SHP77 (cell line): ENCODE results near the gene RNU1-3.

ENCODE experiments used
- DNase-seq, 2 experiments: peaks; one replicate each; lab custom pipeline; 2025; lab: John Stamatoyannopoulos, UW

Gene RNU1-3

DNA sequence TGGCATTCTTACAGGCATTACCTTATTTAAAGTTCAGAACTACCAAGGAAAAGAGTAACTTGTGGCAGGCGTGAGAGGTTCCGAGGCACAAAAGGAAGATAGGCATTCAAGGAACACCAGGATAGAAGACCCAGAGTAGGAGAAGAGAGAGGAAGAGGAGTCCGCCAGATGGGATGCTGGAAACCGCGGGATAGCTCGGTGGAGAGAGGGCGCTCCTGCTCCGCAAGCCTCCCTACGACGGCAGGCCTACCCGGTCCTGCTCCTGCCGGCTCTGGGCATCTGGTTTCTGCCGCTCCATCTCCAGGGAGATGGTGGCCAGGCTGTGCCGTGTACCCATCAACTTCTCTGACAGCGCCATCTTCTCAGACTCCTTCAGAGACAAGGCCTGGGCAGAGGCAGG lies 48.0 kb downstream of the RNU1-3 start:
- no peak for DNase-seq

DNA sequence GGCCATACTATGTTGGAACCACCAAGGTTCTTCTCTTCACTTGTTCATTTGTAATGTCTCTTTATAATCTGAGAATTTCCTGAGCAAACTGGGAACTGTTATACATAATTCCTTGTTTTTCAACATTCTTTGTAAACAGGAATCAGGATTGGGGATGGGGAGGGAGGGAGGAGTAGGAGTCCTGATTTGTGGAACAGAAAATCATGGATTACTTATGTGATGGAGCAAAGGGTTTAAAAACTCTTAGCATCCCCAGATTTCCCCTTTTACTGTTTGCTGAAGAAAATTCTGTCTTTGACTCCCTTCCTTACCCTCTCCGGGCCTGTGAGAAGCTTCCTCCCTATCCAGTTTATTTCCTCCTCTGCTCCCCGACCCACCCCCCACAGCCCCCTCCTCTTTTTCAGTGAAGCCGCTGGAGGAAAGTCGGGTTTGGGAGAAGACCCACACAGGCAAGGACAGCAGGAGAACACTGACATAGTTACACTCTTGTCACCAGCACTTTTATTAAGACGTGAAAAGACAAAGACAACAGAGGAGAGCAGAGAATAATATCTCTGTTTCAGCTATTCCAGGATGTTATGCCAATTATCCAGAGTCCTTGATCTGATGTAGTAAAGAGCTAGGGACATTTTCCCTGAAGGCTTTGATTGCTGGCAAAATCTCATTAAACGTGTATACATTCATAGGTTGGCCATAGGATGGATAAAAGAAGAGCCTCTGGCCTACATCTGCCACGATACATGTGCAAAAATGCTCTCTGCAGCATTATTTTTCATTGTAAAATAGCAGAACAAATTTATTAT lies 48.8 kb downstream of the RNU1-3 start:
- DNase-seq, result no peak

DNA sequence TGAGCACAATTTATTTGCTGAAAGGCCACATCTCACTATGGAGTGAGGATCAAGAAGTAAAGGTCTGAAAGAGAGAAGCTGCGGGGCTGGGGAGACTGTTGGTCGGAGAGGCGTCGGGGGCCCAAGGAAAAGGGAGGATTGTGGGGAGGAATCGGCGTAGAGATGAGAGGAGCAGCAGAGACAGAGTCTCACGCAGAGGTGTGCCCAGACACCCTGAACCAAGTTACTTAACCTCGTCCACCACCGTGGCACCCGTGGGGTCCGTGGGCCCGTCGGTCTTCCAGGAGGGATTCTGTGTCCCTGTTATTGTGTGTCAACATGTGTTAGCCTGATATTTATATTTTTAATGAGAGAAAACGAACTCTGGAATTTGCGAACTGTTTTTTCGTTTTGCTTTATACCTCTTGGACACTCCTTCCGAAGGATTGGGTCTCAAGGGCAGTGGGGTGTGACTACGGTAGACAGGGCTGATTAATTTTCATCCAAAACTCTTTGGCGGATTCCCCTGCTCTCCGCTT lies 49.6 kb downstream of the RNU1-3 start:
- DNase-seq, result no peak
